ENCODE data around the gene MTMR1.

GRCh38 chrX:150770623-150771022, 77.4 kb downstream of the MTMR1 start:
- TF ChIP-seq POLR2A (IDR thresholded peaks at IDR 0.05) (no peak), CTCF (IDR thresholded peaks at IDR 0.05) (no peak)
